ENCODE measurements around the gene ALDOA.

DNA sequence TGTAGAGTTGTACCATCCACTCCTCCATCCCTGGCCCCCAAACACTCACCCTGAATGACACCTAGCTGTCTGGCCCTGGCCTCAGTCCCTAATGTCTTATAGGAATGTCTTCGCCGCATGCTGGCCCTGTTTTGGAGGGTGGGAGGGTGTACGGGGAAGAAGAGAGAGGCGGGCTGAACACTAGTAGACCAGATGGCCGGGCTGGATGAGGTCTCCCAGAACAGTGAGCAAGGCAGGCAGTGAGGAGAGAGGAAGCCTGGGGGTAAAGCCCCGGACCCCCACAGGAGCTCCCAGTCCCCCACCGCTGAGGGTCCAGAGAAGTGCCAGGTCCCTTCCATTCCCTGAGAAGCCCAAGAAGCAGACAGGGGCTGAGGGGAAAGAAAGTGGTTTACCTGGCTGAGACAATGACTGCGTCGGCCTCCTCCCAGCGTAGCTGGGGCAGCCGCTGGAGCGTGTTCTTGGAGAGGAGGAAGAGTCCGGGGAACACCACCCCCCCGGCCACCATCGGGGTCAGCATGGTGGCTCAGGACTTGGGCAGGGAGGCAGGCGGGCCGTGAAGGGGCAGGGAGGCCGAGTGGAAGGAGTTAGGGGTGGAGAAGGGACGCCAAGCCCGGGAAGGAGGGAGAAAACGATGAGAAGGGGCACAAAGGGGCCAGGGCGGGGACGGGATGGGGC, 35.4 kb upstream of the ALDOA start:
- TF ChIP-seq, protein P1, sequence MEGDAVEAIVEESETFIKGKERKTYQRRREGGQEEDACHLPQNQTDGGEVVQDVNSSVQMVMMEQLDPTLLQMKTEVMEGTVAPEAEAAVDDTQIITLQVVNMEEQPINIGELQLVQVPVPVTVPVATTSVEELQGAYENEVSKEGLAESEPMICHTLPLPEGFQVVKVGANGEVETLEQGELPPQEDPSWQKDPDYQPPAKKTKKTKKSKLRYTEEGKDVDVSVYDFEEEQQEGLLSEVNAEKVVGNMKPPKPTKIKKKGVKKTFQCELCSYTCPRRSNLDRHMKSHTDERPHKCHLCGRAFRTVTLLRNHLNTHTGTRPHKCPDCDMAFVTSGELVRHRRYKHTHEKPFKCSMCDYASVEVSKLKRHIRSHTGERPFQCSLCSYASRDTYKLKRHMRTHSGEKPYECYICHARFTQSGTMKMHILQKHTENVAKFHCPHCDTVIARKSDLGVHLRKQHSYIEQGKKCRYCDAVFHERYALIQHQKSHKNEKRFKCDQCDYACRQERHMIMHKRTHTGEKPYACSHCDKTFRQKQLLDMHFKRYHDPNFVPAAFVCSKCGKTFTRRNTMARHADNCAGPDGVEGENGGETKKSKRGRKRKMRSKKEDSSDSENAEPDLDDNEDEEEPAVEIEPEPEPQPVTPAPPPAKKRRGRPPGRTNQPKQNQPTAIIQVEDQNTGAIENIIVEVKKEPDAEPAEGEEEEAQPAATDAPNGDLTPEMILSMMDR (IDR thresholded peaks at IDR 0.05): no peak
- no peak for TF ChIP-seq POLR2AphosphoS5 (IDR thresholded peaks at IDR 0.05)
- TF ChIP-seq POLR2A (IDR thresholded peaks at IDR 0.05): no peak
